K562 (cell line): ENCODE results near the gene PARP9. TPM values are rescaled to one million over a fixed set of nuclear protein-coding genes. Genes with fewer than 3 reads are reported as not detected.

Experiments
- DPF2 ChIP-seq: fragments of 450-650 bp; IDR thresholded peaks from 2 replicates; pipeline ENCODE4 v1.6.1; 2016
- JUNB ChIP-seq: fragments of 450-650 bp; formaldehyde crosslinking; conservative IDR thresholded peaks from 2 replicates; pipeline ENCODE4 v1.4.0; 2020; ENCODE audit warnings: mild to moderate bottlenecking
- LARP7 ChIP-seq: fragments of 450-650 bp; IDR thresholded peaks from 2 replicates; pipeline ENCODE4 v1.6.1; 2016
- LEF1 ChIP-seq: fragments of 450-650 bp; IDR thresholded peaks from 2 replicates; pipeline ENCODE4 v1.6.1; 2016; ENCODE audit warnings: mild to moderate bottlenecking
- NEUROD1 ChIP-seq: fragments of 150-350 bp; IDR thresholded peaks from 2 replicates; pipeline ENCODE4 v1.6.1; 2014; ENCODE audit warnings: borderline replicate concordance, low read length, low read depth; ENCODE audit not compliant: partially characterized antibody
- SAFB ChIP-seq: fragments of 200-400 bp; formaldehyde crosslinking; IDR thresholded peaks from 2 replicates; pipeline ENCODE4 v1.6.1; 2017; ENCODE audit warnings: low read depth, low read length, borderline replicate concordance
- SOX6 ChIP-seq: fragments of 450-650 bp; IDR thresholded peaks from 2 replicates; pipeline ENCODE4 v1.6.1; 2014; ENCODE audit warnings: mild to moderate bottlenecking
- SREBF2 ChIP-seq: sonication (generic); formaldehyde crosslinking; IDR thresholded peaks from 2 replicates; pipeline ENCODE4 v1.4.0; 2020; ENCODE audit warnings: mild to moderate bottlenecking, missing genetic modification reagents
- TCF7 ChIP-seq: sonication (generic); IDR thresholded peaks from 2 replicates; pipeline ENCODE4 v1.6.1; 2016; ENCODE audit warnings: antibody characterized with exemption, borderline replicate concordance
- TOE1 ChIP-seq, 2 experiments: fragments of 450-650 bp in 1 of 2; sonication (generic) in 1 of 2; formaldehyde crosslinking in 1 of 2; IDR thresholded peaks; 2 replicates each; pipeline versions ENCODE4 v1.7.1 to v1.8.0; 2016 to 2022; ENCODE audit warnings: borderline replicate concordance in 2 of 2, mild to moderate bottlenecking in 2 of 2, antibody characterized with exemption in 1 of 2, inconsistent platforms in 1 of 2, low read depth in 1 of 2, missing genetic modification reagents in 1 of 2, moderate library complexity in 1 of 2
- U2AF1 ChIP-seq: fragments of 200-400 bp; formaldehyde crosslinking; optimal IDR thresholded peaks from 2 replicates; pipeline ENCODE3; 2017; ENCODE audit warnings: mild to moderate bottlenecking, low read depth, low read length, moderate library complexity
- XRCC4 ChIP-seq: IDR thresholded peaks from one replicate; pipeline ENCODE4 v1.6.1; 2011; ENCODE audit not compliant: insufficient read depth, insufficient read length; ENCODE audit errors: extremely low read depth
- ZBTB17 ChIP-seq: fragments of 450-650 bp; formaldehyde crosslinking; IDR thresholded peaks from 2 replicates; pipeline ENCODE4 v1.4.0; 2020; ENCODE audit warnings: mild to moderate bottlenecking
- ZNF347 ChIP-seq: fragments of 450-650 bp; formaldehyde crosslinking; IDR thresholded peaks from 2 replicates; pipeline ENCODE4 v1.4.0; 2020; ENCODE audit warnings: low read depth, mild to moderate bottlenecking, moderate library complexity
- polyA plus RNA-seq, 8 experiments: library from polyadenylated mRNA; depleted of rRNA in 4 of 8; stranded (reverse) in 5 of 8; unstranded in 3 of 8; fragments of >200 nt; fragmentation: Nextera tagmentation in 2 of 8; fragmentation: Illumina TruSeq in 1 of 8; extraction: Ambion mirVana in 2 of 8; extraction: Trizol in 1 of 8; gene quantifications; 2 replicates each; pipeline versions ENCODE4 v1.2.1 to v1.2.3, GENCODE V29; 2011 to 2014; ENCODE audit warnings: inconsistent platforms in 1 of 8, missing spikeins in 1 of 8
- total RNA-seq, 7 experiments: library from RNA; depleted of rRNA in 6 of 7; stranded (reverse); fragments of >200 nt in 6 of 7; fragmentation: Illumina TruSeq in 2 of 7; extraction: Trizol in 2 of 7; gene quantifications; 2 replicates each; pipeline versions ENCODE4 v1.2.1 to v1.2.3, GENCODE V29; 2011 to 2021; ENCODE audit warnings: low replicate concordance in 1 of 7
- TF ChIP-seq, protein P1 (sequence below): fragments of 250-450 bp; sonication (Bioruptor Pico); IDR thresholded peaks from 2 replicates; pipeline ENCODE4 v1.4.0; 2020; ENCODE audit warnings: mild to moderate bottlenecking, moderate library complexity
- TF ChIP-seq, protein P2 (sequence below): sonication (generic); formaldehyde crosslinking; IDR thresholded peaks from 2 replicates; pipeline ENCODE4 v1.8.0; 2022; ENCODE audit warnings: mild to moderate bottlenecking, missing genetic modification reagents
- TF ChIP-seq, protein P3 (sequence below), 2 experiments: fragments of 250-450 bp in 1 of 2; fragments of 450-650 bp in 1 of 2; sonication (Bioruptor Pico) in 1 of 2; IDR thresholded peaks; 2 replicates each; pipeline versions ENCODE4 v1.6.1 to v1.8.0; 2016 to 2021; ENCODE audit warnings: mild to moderate bottlenecking in 2 of 2, moderate library complexity in 2 of 2, missing compliant biosample characterization in 1 of 2, missing genetic modification characterization in 1 of 2
- TF ChIP-seq, protein P4 (sequence below): sonication (generic); formaldehyde crosslinking; IDR thresholded peaks from 2 replicates; pipeline ENCODE4 v1.8.1; 2023; ENCODE audit warnings: missing genetic modification reagents, mild to moderate bottlenecking, borderline replicate concordance
- TF ChIP-seq, protein P5 (sequence below): fragments of 250-450 bp; sonication (Bioruptor Pico); IDR thresholded peaks from 2 replicates; pipeline ENCODE4 v1.9.0; 2021; ENCODE audit warnings: mild to moderate bottlenecking, inconsistent platforms

Gene PARP9
- total and polyA plus RNA-seq, 9 of the 15 experiments (the other 6 are each of a cell fraction or from before 2014, with no cell fraction given), result 2.1 to 4.8 (median 3.4) TPM

DNA sequence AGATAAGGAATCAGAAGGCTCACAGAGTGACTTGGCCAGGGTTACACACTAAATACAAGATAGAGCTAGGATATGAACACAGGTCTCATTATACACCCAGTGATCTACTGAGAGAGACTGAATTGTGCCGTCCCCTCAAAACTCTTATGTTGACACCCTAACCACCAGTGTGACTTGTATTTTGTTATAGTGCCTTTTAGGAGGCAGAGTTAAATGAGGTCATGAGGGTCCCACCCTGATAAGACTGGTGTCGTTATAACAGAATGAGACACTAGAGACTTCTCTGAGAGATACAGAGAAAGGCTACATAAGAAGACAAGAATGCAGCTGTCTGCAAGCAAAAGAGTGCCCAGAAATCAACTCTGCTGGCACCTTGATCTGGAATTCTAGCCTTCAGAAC, 62.0 kb downstream of the PARP9 start (continued):
- TF ChIP-seq U2AF1, result no peak
- TF ChIP-seq TOE1 (IDR thresholded peaks at IDR 0.05; ENCODE audit: borderline replicate concordance), result peak; percentile 47; the same call in 1 of the 2 replicates
- no peak for TF ChIP-seq TOE1 (CRISPR knock-in tag; IDR thresholded peaks at IDR 0.05; ENCODE audit: borderline replicate concordance, low read depth)
- peak; percentile 43 for TF ChIP-seq NEUROD1
- TF ChIP-seq, protein P1, sequence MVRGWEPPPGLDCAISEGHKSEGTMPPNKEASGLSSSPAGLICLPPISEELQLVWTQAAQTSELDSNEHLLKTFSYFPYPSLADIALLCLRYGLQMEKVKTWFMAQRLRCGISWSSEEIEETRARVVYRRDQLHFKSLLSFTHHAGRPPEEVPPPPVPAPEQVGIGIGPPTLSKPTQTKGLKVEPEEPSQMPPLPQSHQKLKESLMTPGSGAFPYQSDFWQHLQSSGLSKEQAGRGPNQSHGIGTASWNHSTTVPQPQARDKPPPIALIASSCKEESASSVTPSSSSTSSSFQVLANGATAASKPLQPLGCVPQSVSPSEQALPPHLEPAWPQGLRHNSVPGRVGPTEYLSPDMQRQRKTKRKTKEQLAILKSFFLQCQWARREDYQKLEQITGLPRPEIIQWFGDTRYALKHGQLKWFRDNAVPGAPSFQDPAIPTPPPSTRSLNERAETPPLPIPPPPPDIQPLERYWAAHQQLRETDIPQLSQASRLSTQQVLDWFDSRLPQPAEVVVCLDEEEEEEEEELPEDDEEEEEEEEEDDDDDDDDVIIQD (CRISPR knock-in tag), result no peak
- TF ChIP-seq, protein P2, sequence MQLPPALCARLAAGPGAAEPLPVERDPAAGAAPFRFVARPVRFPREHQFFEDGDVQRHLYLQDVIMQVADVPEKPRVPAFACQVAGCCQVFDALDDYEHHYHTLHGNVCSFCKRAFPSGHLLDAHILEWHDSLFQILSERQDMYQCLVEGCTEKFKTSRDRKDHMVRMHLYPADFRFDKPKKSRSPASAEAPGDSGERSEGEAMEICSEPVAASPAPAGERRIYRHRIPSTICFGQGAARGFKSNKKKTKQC (CRISPR knock-in tag), result no peak
- no peak for TF ChIP-seq SREBF2 (CRISPR knock-in tag)
- TF ChIP-seq LEF1, result 0 out of 2 replicates have a peak, but pooled peaks have one; percentile 30
- TF ChIP-seq ZNF347 (CRISPR knock-in tag), result no peak
- no peak for TF ChIP-seq SAFB
- TF ChIP-seq JUNB, result no peak
- TF ChIP-seq, protein P3, sequence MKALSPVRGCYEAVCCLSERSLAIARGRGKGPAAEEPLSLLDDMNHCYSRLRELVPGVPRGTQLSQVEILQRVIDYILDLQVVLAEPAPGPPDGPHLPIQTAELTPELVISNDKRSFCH (CRISPR knock-in tag; IDR thresholded peaks at IDR 0.05), result no peak
- TF ChIP-seq, protein P3 (tag; IDR thresholded peaks at IDR 0.05), result no peak
- TF ChIP-seq ZBTB17, result no peak
- TF ChIP-seq LARP7, result no peak
- TF ChIP-seq, protein P4, sequence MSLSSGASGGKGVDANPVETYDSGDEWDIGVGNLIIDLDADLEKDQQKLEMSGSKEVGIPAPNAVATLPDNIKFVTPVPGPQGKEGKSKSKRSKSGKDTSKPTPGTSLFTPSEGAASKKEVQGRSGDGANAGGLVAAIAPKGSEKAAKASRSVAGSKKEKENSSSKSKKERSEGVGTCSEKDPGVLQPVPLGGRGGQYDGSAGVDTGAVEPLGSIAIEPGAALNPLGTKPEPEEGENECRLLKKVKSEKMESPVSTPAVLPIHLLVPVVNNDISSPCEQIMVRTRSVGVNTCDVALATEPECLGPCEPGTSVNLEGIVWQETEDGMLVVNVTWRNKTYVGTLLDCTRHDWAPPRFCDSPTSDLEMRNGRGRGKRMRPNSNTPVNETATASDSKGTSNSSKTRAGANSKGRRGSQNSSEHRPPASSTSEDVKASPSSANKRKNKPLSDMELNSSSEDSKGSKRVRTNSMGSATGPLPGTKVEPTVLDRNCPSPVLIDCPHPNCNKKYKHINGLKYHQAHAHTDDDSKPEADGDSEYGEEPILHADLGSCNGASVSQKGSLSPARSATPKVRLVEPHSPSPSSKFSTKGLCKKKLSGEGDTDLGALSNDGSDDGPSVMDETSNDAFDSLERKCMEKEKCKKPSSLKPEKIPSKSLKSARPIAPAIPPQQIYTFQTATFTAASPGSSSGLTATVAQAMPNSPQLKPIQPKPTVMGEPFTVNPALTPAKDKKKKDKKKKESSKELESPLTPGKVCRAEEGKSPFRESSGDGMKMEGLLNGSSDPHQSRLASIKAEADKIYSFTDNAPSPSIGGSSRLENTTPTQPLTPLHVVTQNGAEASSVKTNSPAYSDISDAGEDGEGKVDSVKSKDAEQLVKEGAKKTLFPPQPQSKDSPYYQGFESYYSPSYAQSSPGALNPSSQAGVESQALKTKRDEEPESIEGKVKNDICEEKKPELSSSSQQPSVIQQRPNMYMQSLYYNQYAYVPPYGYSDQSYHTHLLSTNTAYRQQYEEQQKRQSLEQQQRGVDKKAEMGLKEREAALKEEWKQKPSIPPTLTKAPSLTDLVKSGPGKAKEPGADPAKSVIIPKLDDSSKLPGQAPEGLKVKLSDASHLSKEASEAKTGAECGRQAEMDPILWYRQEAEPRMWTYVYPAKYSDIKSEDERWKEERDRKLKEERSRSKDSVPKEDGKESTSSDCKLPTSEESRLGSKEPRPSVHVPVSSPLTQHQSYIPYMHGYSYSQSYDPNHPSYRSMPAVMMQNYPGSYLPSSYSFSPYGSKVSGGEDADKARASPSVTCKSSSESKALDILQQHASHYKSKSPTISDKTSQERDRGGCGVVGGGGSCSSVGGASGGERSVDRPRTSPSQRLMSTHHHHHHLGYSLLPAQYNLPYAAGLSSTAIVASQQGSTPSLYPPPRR (CRISPR knock-in tag), result no peak
- TF ChIP-seq, protein P5, sequence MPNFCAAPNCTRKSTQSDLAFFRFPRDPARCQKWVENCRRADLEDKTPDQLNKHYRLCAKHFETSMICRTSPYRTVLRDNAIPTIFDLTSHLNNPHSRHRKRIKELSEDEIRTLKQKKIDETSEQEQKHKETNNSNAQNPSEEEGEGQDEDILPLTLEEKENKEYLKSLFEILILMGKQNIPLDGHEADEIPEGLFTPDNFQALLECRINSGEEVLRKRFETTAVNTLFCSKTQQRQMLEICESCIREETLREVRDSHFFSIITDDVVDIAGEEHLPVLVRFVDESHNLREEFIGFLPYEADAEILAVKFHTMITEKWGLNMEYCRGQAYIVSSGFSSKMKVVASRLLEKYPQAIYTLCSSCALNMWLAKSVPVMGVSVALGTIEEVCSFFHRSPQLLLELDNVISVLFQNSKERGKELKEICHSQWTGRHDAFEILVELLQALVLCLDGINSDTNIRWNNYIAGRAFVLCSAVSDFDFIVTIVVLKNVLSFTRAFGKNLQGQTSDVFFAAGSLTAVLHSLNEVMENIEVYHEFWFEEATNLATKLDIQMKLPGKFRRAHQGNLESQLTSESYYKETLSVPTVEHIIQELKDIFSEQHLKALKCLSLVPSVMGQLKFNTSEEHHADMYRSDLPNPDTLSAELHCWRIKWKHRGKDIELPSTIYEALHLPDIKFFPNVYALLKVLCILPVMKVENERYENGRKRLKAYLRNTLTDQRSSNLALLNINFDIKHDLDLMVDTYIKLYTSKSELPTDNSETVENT, result no peak
- 0 out of 2 replicates have a peak, but pooled peaks have one; percentile 20 for TF ChIP-seq SOX6
- TF ChIP-seq TCF7, result no peak
- TF ChIP-seq XRCC4, result no peak
- TF ChIP-seq DPF2, result peak; percentile 63; the same call in 1 of the 2 replicates
